Measurements from ENCODE around the gene NCAPG. TPM values are rescaled to one million over a fixed set of nuclear protein-coding genes. Genes with fewer than 3 reads are reported as not detected.
A peak's percentile ranks its signal among the peaks of the same experiment; 100 is the strongest.
"Not testable (repeated sequence)": the region's sequence is repeated elsewhere in the genome, so short reads cannot be mapped to it uniquely, and the experiment has no call there.

Gene NCAPG
- polyA plus RNA-seq, 3 donors from 2014 or later: 0.54 to 1.5 TPM; not detected in 1

GRCh38 chr4:17811078-17811603 lies 362 bp downstream of the NCAPG start:
- no peak for DNase-seq
- peak overlapping the region; percentile 90 to 99 (median 96) for H3K4me3 Mint-ChIP-seq
- H3K27me3 Mint-ChIP-seq (ENCODE audit: low read depth in 3 of 3): peaks cover 4 to 6% (median 4%) of the 10 kb centered on the region in 3 donors
- H3K9me3 Mint-ChIP-seq: no peaks in the 10 kb centered on the region
- no peaks in the 10 kb centered on the region for H3K36me3 Mint-ChIP-seq
- H3K27ac Mint-ChIP-seq: peak overlapping the region; percentile 76 to 99 (median 99)
- peaks cover 52 to 62% of the 10 kb centered on the region in 2 donors for H3K4me1 Mint-ChIP-seq

GRCh38 chr4:17812125-17812524 lies 1.3 kb downstream of the NCAPG start:
- H3K4me1 Mint-ChIP-seq: peaks cover 45 to 54% of the 10 kb centered on the region in 2 donors
- H3K4me3 Mint-ChIP-seq: peak overlapping the region in 4 of 5 donors; percentile 22 to 90 (median 34)
- no peak for DNase-seq
- peaks cover 4 to 6% (median 4%) of the 10 kb centered on the region in 3 donors for H3K27me3 Mint-ChIP-seq (ENCODE audit: low read depth in 3 of 3)
- H3K36me3 Mint-ChIP-seq: no peaks in the 10 kb centered on the region
- peak overlapping the region in 1 of 6 donors; percentile 13 for H3K27ac Mint-ChIP-seq
- H3K9me3 Mint-ChIP-seq: no peaks in the 10 kb centered on the region

- Mint-ChIP-seq H3K36me3 (no peaks in the 10 kb centered on the region), H3K4me3 (no peak overlapping the region), H3K27me3 (ENCODE audit: low read depth in 3 of 3) (peaks cover 4 to 6% (median 4%) of the 10 kb centered on the region in 3 donors), H3K4me1 (peaks cover 42 to 54% of the 10 kb centered on the region in 2 donors), H3K9me3 (no peaks in the 10 kb centered on the region), H3K27ac (no peak overlapping the region)
- no peak for DNase-seq
Measured at GRCh38 chr4:17812801-17813200, 2.0 kb downstream of the NCAPG start.

GRCh38 chr4:17814140-17814539 lies 3.4 kb downstream of the NCAPG start:
- Mint-ChIP-seq H3K4me1 (peaks cover 31 to 41% of the 10 kb centered on the region in 2 donors), H3K27ac (peak overlapping the region in 1 of 6 donors; percentile 39), H3K9me3 (no peaks in the 10 kb centered on the region), H3K27me3 (ENCODE audit: low read depth in 3 of 3) (peaks cover 4 to 6% (median 4%) of the 10 kb centered on the region in 3 donors), H3K36me3 (no peaks in the 10 kb centered on the region), H3K4me3 (no peak overlapping the region)
- DNase-seq: no peak

- Mint-ChIP-seq H3K4me3 (no peak overlapping the region), H3K27ac (peak overlapping the region in 1 of 6 donors; percentile 46), H3K27me3 (ENCODE audit: low read depth in 3 of 3) (no peaks in the 10 kb centered on the region), H3K4me1 (peaks cover 19 to 27% of the 10 kb centered on the region in 2 donors), H3K9me3 (no peaks in the 10 kb centered on the region), H3K36me3 (no peaks in the 10 kb centered on the region)
- DNase-seq: no peak
Measured at GRCh38 chr4:17816142-17816541, 5.4 kb downstream of the NCAPG start.

GRCh38 chr4:17817027-17817426 lies 6.2 kb downstream of the NCAPG start:
- Mint-ChIP-seq H3K36me3 (no peaks in the 10 kb centered on the region), H3K4me3 (peak overlapping the region in 1 of 5 donors; percentile 55), H3K27ac (no peak overlapping the region)

GRCh38 chr4:17823871-17824669 lies 13.3 kb downstream of the NCAPG start:
- Mint-ChIP-seq H3K4me3 (no peak overlapping the region), H3K27ac (peak overlapping the region in 1 of 6 donors; percentile 41), H3K9me3 (no peaks in the 10 kb centered on the region), H3K27me3 (ENCODE audit: low read depth in 3 of 3) (no peaks in the 10 kb centered on the region), H3K4me1 (peaks cover 11 to 25% of the 10 kb centered on the region in 2 donors), H3K36me3 (peaks cover 0 to 5% (median 0%) of the 10 kb centered on the region in 3 donors)
- DNase-seq: no peak

More at GRCh38 chr4:17817027-17817426, 6.2 kb downstream of the NCAPG start:
- Mint-ChIP-seq H3K9me3 (no peaks in the 10 kb centered on the region), H3K4me1 (peaks cover 16 to 26% of the 10 kb centered on the region in 2 donors), H3K27me3 (ENCODE audit: low read depth in 3 of 3) (no peaks in the 10 kb centered on the region)
- peak; percentile 26 to 45 (median 29) for DNase-seq

GRCh38 chr4:17846266-17846665 lies 35.5 kb downstream of the NCAPG start:
- no peak for DNase-seq
- H3K27me3 Mint-ChIP-seq (ENCODE audit: low read depth in 3 of 3): no peaks in the 10 kb centered on the region
- H3K4me3 Mint-ChIP-seq: no peak overlapping the region
- H3K9me3 Mint-ChIP-seq: peaks cover 0 to 3% (median 0%) of the 10 kb centered on the region in 6 donors
- peaks cover 0 to 8% (median 5%) of the 10 kb centered on the region in 3 donors for H3K36me3 Mint-ChIP-seq
- no peaks in the 10 kb centered on the region for H3K4me1 Mint-ChIP-seq
- no peak overlapping the region for H3K27ac Mint-ChIP-seq

GRCh38 chr4:17850295-17850694 lies 39.5 kb downstream of the NCAPG start:
- not testable (repeated sequence) for H3K27ac Mint-ChIP-seq; H3K27me3 Mint-ChIP-seq (ENCODE audit: low read depth in 3 of 3); H3K9me3 Mint-ChIP-seq; H3K36me3 Mint-ChIP-seq; H3K4me1 Mint-ChIP-seq; DNase-seq; H3K4me3 Mint-ChIP-seq

GRCh38 chr4:17851959-17852358 lies 41.2 kb downstream of the NCAPG start:
- H3K4me3 Mint-ChIP-seq: no peak overlapping the region
- peaks cover 0 to 3% (median 0%) of the 10 kb centered on the region in 6 donors for H3K9me3 Mint-ChIP-seq
- peaks cover 0 to 3% (median 3%) of the 10 kb centered on the region in 3 donors for H3K36me3 Mint-ChIP-seq
- peaks cover 0 to 2% (median 0%) of the 10 kb centered on the region in 3 donors for H3K27me3 Mint-ChIP-seq (ENCODE audit: low read depth in 3 of 3)
- H3K27ac Mint-ChIP-seq: no peak overlapping the region
- no peaks in the 10 kb centered on the region for H3K4me1 Mint-ChIP-seq
- no peak for DNase-seq

GRCh38 chr4:17854036-17854435 lies 43.3 kb downstream of the NCAPG start:
- H3K4me3 Mint-ChIP-seq: no peak overlapping the region
- H3K4me1 Mint-ChIP-seq: no peaks in the 10 kb centered on the region
- no peak for DNase-seq
- peaks cover 5 to 9% (median 6%) of the 10 kb centered on the region in 3 donors for H3K36me3 Mint-ChIP-seq
- H3K9me3 Mint-ChIP-seq: peaks cover 0 to 2% (median under 1%) of the 10 kb centered on the region in 6 donors
- no peak overlapping the region for H3K27ac Mint-ChIP-seq
- peaks cover 0 to 2% (median 0%) of the 10 kb centered on the region in 3 donors for H3K27me3 Mint-ChIP-seq (ENCODE audit: low read depth in 3 of 3)

GRCh38 chr4:17859793-17860406 lies 49.1 kb downstream of the NCAPG start:
- Mint-ChIP-seq H3K9me3 (peaks cover 1 to 12% (median 10%) of the 10 kb centered on the region in 6 donors), H3K27ac (no peak overlapping the region), H3K27me3 (ENCODE audit: low read depth in 3 of 3) (no peaks in the 10 kb centered on the region), H3K4me3 (no peak overlapping the region), H3K4me1 (no peaks in the 10 kb centered on the region), H3K36me3 (peaks cover 20 to 32% (median 30%) of the 10 kb centered on the region in 3 donors)
- DNase-seq: no peak

- H3K4me3 Mint-ChIP-seq; H3K27me3 Mint-ChIP-seq (ENCODE audit: low read depth in 3 of 3); DNase-seq; H3K4me1 Mint-ChIP-seq; H3K27ac Mint-ChIP-seq: not testable (repeated sequence)
- Mint-ChIP-seq H3K36me3 (peaks cover 23 to 37% (median 37%) of the 10 kb centered on the region in 3 donors), H3K9me3 (peaks cover 1 to 12% (median 10%) of the 10 kb centered on the region in 6 donors)
Measured at GRCh38 chr4:17861906-17862305, 51.1 kb downstream of the NCAPG start.

GRCh38 chr4:17865866-17866363 lies 55.1 kb downstream of the NCAPG start:
- DNase-seq: no peak
- Mint-ChIP-seq H3K27me3 (ENCODE audit: low read depth in 3 of 3) (no peaks in the 10 kb centered on the region), H3K27ac (no peak overlapping the region), H3K4me1 (no peaks in the 10 kb centered on the region), H3K36me3 (peaks cover 18 to 32% (median 30%) of the 10 kb centered on the region in 3 donors), H3K9me3 (peaks cover 0 to 12% (median 8%) of the 10 kb centered on the region in 6 donors), H3K4me3 (no peak overlapping the region)

Measured in immature natural killer cell (primary cell).